ENCODE data around the gene ATL2.
A peak's percentile ranks its signal among the peaks of the same experiment; 100 is the strongest.
"Not testable (repeated sequence)": the region's sequence is repeated elsewhere in the genome, so short reads cannot be mapped to it uniquely, and the experiment has no call there.

Gene ATL2

GRCh38 chr2:38268691-38269327, 108.3 kb downstream of the ATL2 start:
- peak; percentile 89 for DNase-seq

DNA sequence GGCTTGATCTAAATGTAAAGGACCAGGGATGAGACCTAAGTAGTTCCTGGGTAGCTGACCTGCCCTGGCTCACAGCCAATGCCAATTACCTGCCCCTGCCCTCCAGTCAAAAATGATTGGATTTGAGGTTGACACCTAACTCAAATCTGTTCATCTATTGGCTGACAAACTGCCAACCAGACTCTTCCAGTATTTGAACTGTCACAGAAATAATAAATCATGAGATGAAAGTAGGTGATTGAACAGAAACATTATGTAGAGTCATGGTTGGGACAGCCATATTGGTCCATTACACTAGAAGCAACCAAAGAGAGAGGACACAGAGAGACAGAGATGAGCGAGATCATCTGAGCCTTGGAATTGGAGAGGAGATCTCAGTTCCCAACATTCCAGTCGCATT, 109.1 kb downstream of the ATL2 start:
- no peak for DNase-seq

DNA sequence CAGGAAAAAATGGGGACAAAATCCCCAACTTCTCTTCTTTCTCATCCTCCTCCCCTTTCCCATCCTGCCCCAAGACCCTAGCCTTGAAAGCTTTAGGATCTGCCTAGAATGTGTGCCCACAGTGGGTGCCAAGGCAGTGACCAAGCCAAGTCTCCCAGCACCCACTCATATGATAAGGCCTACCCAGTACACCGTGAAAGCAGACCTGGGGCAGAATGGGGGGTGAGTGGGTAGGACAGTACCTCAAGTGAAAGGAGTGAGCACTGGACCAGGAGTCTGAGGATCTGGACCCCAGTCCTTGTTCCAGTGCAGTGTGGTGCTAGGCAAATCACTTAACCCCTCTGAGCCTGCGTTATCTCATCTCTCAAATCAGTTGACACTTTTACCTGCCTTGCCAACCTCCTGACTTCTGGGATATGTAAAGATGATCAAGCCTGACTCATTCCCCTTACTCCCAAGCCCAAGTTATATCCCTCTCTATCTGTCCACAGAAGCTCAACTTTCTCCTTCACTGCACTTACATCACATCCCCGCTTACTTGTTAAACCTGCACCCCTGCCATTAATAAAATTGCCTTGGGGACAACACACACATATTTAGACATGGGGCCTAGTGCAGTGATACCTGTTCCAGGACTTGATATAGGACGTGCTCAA, 109.7 kb downstream of the ATL2 start:
- DNase-seq, result no peak

DNA sequence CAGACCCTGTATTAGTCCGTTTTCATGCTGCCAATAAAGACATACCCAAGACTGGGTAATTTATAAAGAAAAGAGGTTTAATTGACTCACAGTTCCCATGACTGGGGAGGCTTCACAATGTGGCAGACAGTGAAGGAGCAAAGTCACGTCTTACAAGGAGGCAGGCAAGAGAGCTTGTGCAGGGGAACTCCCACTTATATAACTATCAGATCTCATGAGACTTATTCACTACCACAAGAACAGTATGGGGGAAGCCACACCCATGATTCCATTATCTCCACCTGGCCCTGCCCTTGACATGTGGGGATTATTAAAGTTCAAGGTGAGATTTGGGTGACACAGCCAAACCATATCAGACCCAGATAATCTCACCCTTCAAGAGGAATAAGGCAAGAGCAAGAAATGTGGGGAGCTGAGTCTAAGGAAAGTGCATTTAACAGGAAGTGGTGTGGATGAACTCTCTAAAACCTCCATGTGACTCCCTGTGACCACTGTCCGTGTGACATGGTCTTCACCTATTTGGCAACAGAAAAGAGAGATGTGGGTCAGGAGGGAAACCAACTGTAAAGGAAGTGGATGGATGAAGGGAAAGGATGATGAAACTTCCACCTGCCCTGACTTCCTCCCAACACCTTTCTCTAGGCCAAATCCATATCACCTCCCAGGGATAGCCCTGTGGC, 110.6 kb downstream of the ATL2 start:
- DNase-seq, result peak; percentile 87

DNA sequence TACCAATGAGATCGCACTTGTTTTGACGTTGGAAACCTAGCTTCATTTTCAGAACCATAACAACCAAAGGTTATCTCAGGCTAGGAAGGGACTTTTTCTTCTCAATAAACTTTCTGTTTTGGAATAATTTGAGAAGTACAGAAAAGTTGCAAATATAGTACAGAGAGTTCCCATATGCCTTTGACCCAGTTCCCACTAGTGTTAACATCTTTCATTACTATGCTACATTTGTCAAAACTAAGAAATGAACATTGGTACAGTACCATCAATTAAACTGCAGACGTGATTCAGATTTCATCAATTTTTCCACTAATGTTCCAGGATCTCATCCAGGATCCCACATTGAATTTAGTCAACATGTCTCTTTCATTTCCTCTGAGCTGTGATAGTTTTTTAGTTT, 111.6 kb downstream of the ATL2 start:
- DNase-seq, result no peak

DNA sequence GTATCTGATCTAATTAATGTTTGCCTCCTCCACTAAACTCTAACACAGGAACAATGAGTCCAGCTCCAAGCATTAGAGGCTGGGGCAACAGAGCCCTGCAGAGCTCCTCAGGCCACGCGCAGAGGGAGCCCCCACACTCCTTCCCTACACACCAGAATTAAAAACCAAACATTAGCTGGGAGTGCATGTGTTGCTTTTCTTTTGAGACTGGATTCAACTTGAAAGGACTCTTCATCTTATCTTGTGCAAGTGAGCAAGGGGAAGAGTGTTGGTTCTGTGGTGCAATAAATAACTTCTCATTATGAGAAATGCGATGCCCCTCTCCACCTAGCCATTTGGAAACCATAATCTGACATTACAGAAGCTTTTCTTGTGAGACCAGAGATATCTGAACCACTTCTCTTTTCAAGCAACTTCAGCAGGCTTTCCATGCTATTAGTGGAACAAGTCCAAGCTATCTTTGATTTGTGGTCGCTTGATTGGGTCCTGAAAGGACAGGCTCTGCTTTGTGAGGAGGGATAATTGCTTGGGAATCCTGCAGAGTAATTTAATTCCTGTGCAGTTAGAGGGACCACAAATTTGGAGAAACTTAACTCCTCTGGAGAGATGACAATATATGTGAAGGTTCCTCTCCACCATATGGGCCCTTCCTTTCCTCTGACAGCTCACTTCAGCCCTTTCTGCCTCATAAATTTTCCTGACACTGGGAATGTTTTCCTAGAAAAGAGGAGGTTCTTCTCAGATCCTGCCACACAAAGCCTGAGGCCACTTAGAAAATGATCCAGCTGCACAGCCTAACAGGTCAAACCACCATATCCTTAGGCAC, 112.5 kb downstream of the ATL2 start:
- DNase-seq, result peak; percentile 89

DNA sequence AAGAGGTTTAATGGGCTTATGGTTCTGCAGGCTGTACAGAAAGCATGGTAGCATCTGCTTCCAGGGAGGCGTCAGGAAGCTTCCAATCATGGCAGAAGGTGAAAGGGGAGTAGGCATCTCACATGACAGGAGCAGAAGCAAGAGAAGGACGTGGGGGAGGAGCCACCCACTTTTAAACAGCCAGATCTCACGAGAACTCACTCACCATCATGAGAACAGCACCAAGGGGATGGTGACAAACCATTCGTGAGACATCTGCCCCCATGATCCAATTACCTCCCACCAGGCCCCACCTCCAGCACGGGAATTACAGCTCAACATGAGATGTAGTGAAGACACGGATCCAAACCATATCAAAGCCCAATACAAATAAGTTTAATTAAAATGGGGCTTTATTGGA, 113.8 kb downstream of the ATL2 start:
- DNase-seq, result no peak

- no peak for DNase-seq
These were observed 114.8 kb downstream of the ATL2 start for GRCh38 chr2:38262069-38262871.

- DNase-seq, result no peak
These were observed 115.5 kb downstream of the ATL2 start for GRCh38 chr2:38261569-38262068.

GRCh38 chr2:38260972-38261371, 116.1 kb downstream of the ATL2 start:
- DNase-seq, result no peak

GRCh38 chr2:38260469-38260868, 116.6 kb downstream of the ATL2 start:
- no peak for DNase-seq

GRCh38 chr2:38259311-38259710, 117.8 kb downstream of the ATL2 start:
- no peak for DNase-seq

DNA sequence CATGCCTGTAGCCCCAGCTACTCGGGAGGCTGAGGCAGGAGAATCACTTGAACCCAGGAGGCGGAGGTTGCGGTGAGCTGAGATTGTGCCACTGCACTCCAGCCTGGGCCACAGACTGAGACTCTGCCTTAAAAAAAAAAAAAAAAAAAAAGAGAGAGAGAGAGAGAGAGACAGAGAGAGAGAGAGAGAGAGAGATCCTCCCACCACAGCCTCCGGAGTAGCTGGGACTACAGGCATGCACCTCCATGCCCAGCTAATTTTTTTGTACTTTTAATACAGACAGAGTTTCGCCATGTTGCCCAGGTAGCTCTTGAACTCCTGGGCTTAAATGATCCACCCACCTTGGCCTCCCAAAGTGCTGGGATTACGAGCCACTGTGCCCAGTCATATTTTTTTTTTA, 119.4 kb downstream of the ATL2 start:
- not testable (repeated sequence) for DNase-seq

DNA sequence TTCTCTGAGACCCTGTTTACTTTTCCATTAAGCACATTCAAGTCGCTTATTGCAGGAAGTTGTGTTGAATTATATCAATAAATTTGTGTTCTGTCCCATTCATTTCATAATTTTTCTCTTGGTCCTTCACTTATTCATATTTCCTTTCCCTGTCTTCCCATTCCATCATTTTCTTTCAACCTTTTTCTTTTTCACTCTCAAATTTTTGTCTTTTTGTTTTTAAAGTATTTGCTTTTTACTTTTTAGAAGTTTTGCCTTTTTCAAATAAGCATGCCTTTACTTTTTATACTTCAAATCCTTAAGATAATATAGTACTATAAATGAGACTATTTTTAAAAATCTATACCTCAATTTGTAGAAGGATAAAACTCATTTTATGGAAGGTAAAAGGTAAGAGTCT, 120.5 kb downstream of the ATL2 start:
- no peak for DNase-seq

DNA sequence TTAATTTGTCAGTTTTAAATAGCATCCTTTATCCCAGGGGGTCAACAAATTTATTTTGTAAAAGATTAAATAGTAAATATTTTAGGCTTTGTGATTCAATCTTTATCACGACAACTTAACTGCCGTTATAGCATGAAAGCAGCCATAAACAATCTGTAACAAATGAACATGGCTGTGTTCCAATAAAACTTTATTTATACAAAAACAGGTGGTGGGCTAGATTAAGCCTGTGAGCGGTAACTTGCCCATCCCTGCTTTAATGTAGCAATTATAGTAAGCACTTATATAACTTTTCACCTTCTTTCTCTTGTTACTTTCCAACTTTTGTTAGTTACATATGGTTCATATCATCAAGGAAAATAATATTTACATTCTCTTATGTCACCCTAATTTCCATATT, 121.9 kb downstream of the ATL2 start:
- DNase-seq, result no peak

- no peak for DNase-seq
These were observed 122.3 kb downstream of the ATL2 start for GRCh38 chr2:38254796-38255195.

DNA sequence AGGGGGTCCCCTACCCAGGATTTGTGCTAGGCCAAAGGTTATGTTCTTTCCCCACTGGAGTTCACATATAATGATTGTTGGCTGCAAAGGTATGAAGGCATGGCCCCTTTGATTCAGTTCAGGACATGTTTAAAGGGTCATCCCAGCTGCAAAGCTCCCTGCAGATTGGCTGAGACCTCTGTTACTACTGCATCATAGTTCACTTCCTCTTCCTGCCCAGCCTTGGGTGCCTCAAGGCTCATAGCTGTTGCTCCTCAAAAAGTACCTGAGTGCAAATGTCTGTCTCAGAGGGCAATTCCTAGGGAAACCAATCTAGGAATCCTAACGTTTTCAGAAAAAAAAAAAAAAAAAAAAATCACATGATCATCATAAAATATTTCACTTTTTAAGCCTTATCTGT, 125.1 kb downstream of the ATL2 start:
- no peak for DNase-seq

- no peak for DNase-seq
These were observed 128.4 kb downstream of the ATL2 start for GRCh38 chr2:38248707-38249106.

GRCh38 chr2:38248255-38248654, 128.8 kb downstream of the ATL2 start:
- DNase-seq, result no peak

DNA sequence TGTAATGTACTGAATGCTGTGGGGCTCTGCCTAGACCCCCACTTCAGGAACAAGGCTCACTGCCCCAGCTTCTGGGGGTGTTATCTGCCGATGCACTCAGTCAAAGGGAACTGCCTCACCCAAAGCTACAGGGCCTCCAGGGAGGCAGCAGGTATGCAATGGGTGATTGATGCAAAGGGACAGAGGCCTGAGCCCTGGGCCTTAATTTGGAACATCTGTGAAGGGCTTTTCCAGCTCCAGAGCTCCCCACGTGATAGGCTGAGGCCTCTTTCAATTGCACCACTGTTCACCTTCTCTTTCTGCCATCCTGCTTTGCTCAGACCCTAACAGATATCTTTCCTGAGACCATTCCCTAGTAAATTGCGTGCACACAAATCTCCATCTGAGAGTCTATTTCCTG, 131.0 kb downstream of the ATL2 start:
- DNase-seq, result no peak

- DNase-seq, result no peak
These were observed 131.9 kb downstream of the ATL2 start for GRCh38 chr2:38245114-38245641.

DNA sequence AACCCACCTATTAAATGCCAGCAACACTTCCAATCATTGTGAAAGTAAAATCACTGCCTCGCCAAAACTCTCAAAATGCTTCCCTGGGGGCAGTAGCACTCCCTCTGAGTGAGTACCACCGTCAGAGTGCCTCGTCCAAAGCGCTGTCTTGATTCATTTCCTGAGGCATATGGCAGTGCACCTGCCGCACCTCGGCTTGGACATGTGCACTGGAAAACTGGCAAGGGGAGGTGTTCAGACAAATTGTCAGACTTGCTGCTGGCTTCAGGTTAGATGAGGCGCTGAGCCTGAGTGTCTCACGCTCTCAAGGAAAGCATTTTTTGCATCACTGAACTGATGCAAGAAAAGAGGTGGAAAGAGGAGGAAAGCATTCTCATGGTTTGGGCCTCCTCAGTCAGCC, 132.8 kb downstream of the ATL2 start:
- no peak for DNase-seq
